PC-3 (cell line): ENCODE data around the gene DMD. TPM values are rescaled to one million over a fixed set of nuclear protein-coding genes. Genes with fewer than 3 reads are reported as not detected.

Source experiments
- ATAC-seq: fragments of 200-7000 bp; cut with Tn5 transposase; 2 replicates; pipeline ENCODE4 v1.9.1; 2020; ENCODE audit warnings: mild to moderate bottlenecking, moderate library complexity
- BruUV-seq: library from RNA; stranded (reverse); fragments of 400-500 nt; replicated peaks from 2 replicates; lab custom pipeline; 2021; lab: Mats Ljungman, UMichigan
- CTCF ChIA-PET: fragments of 300-600 bp; sonication (Branson Sonifier 250); formaldehyde crosslinking; loops from one replicate; lab custom pipeline; 2022; ENCODE audit warnings: antibody characterized with exemption; lab: Charles Lee
- POLR2A ChIA-PET: fragments of 300-600 bp; sonication (Branson Sonifier 250); formaldehyde crosslinking; loops from one replicate; lab custom pipeline; 2022; ENCODE audit warnings: antibody characterized with exemption; ENCODE audit not compliant: unreplicated experiment; lab: Charles Lee
- DNase-seq: peaks from one replicate; pipeline ENCODE4 v3.0.0-alpha.2; 2015
- H2AFZ ChIP-seq: fragments of 300-600 bp; sonication (generic); 2 replicates; pipeline ENCODE4 v1.6.0; 2016; ENCODE audit warnings: antibody characterized with exemption, low read length
- H3F3A ChIP-seq: fragments of 300-600 bp; sonication (generic); one replicate; pipeline ENCODE4 v1.6.0; 2017; ENCODE audit warnings: antibody characterized with exemption, low read length, control low read depth, mild to moderate bottlenecking; ENCODE audit not compliant: unreplicated experiment
- H3K27ac ChIP-seq: fragments of 300-600 bp; sonication (generic); 2 replicates; pipeline ENCODE4 v1.5.1; 2016; ENCODE audit warnings: mild to moderate bottlenecking, low read length
- H3K27me3 ChIP-seq: fragments of 300-600 bp; sonication (generic); 2 replicates; pipeline ENCODE4 v1.6.1; 2016; ENCODE audit warnings: low read length, mixed read lengths
- H3K36me3 ChIP-seq: fragments of 300-600 bp; sonication (generic); 2 replicates; pipeline ENCODE4 v1.6.1; 2016; ENCODE audit warnings: low read depth, mixed run types, low read length, mixed read lengths
- H3K4me1 ChIP-seq: fragments of 300-600 bp; sonication (generic); 2 replicates; pipeline ENCODE4 v1.5.1; 2016; ENCODE audit warnings: low read length; ENCODE audit not compliant: insufficient read depth
- H3K4me2 ChIP-seq: fragments of 300-600 bp; sonication (generic); 2 replicates; pipeline ENCODE4 v1.6.0; 2016; ENCODE audit warnings: low read length
- H3K4me3 ChIP-seq: fragments of 300-600 bp; sonication (generic); 2 replicates; pipeline ENCODE4 v1.5.1; 2016; ENCODE audit warnings: mild to moderate bottlenecking, low read length, mixed read lengths
- H3K79me2 ChIP-seq: fragments of 300-600 bp; sonication (generic); 2 replicates; pipeline ENCODE4 v1.6.1; 2017; ENCODE audit warnings: low read length, mixed read lengths
- H3K9ac ChIP-seq: fragments of 300-600 bp; sonication (generic); 2 replicates; pipeline ENCODE4 v1.6.0; 2016; ENCODE audit warnings: mild to moderate bottlenecking, low read length
- H3K9me2 ChIP-seq: fragments of 300-600 bp; sonication (generic); replicated peaks from 2 replicates; pipeline ENCODE4 v1.6.1; 2016; ENCODE audit warnings: mixed run types, low read length, mixed read lengths
- H3K9me3 ChIP-seq: fragments of 300-600 bp; sonication (generic); 2 replicates; pipeline ENCODE4 v1.6.1; 2016; ENCODE audit warnings: low read length, mixed read lengths
- H4K20me1 ChIP-seq: fragments of 300-600 bp; sonication (generic); 2 replicates; pipeline ENCODE4 v1.6.1; 2016; ENCODE audit warnings: low read length, mixed read lengths
- EZH2 ChIP-seq: fragments of 300-600 bp; sonication (generic); IDR thresholded peaks from one replicate; pipeline ENCODE4 v1.6.1; 2017; ENCODE audit warnings: antibody characterized with exemption, mild to moderate bottlenecking, low read length; ENCODE audit not compliant: unreplicated experiment
- EZH2phosphoT487 ChIP-seq: fragments of 300-600 bp; sonication (generic); IDR thresholded peaks from 2 replicates; pipeline ENCODE4 v1.6.1; 2018; ENCODE audit warnings: mild to moderate bottlenecking, antibody characterized with exemption, low read length, borderline replicate concordance
- intact Hi-C: fragments of 100-400 bp; cut with micrococcal nuclease; formaldehyde crosslinking; loops from 2 replicates; pipeline ENCODE4 v1.9.0; 2023
- total RNA-seq: library from RNA; depleted of rRNA; stranded (reverse); fragments of >200 nt; gene quantifications from 2 replicates; pipeline ENCODE4 v1.2.3, GENCODE V29; 2014
- TF ChIP-seq, protein P1 (sequence below): fragments of 300-600 bp; sonication (generic); conservative IDR thresholded peaks from 2 replicates; pipeline ENCODE4 v1.5.1; 2017; ENCODE audit warnings: antibody characterized with exemption, low read depth, mild to moderate bottlenecking, low read length

DMD gene
- total RNA-seq, 1 experiment from 2014 or later: not detected

DNA sequence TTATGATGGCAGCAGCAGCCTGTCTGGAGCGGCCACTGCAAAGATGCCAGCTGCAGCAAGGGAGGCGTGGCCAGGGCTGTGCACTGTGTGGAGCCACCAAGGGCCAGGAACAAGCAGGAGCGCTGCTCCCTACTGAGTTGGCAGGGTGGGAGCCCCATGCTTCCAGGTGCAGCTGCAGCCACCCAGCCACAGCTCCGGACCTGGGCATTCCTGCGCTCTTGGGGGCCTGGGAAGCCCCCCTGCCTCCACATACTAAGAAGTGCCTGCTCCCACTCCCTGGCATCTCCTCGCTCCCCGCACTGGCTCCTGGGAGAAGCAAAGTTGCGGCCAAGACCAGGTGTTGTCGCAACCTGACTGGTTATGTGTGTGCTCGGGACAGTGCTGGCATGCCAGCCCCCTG lies 619.8 kb downstream of the DMD start:
- Histone ChIP-seq H3K9me2 (no peaks in the 10 kb centered on the region), H4K20me1 (no peaks in the 10 kb centered on the region), H3K36me3 (no peaks in the 10 kb centered on the region), H3K27me3 (no peaks in the 10 kb centered on the region), H3K4me2 (no peak overlapping the region), H3K4me3 (no peak overlapping the region), H3K9me3 (no peaks in the 10 kb centered on the region), H2AFZ (no peak overlapping the region), H3K79me2 (no peaks in the 10 kb centered on the region), H3K27ac (no peak overlapping the region), H3K9ac (no peak overlapping the region), H3K4me1 (no peaks in the 10 kb centered on the region), H3F3A (no peaks in the 10 kb centered on the region)
- BruUV-seq: no TSS peak
- intact Hi-C loops: no loop called here
- no peak for ATAC-seq
- DNase-seq: no peak
- TF ChIP-seq, protein P1, sequence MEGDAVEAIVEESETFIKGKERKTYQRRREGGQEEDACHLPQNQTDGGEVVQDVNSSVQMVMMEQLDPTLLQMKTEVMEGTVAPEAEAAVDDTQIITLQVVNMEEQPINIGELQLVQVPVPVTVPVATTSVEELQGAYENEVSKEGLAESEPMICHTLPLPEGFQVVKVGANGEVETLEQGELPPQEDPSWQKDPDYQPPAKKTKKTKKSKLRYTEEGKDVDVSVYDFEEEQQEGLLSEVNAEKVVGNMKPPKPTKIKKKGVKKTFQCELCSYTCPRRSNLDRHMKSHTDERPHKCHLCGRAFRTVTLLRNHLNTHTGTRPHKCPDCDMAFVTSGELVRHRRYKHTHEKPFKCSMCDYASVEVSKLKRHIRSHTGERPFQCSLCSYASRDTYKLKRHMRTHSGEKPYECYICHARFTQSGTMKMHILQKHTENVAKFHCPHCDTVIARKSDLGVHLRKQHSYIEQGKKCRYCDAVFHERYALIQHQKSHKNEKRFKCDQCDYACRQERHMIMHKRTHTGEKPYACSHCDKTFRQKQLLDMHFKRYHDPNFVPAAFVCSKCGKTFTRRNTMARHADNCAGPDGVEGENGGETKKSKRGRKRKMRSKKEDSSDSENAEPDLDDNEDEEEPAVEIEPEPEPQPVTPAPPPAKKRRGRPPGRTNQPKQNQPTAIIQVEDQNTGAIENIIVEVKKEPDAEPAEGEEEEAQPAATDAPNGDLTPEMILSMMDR: no peak
- TF ChIP-seq EZH2phosphoT487 (no peak), EZH2 (no peak)
- POLR2A ChIA-PET: no interaction called here
- CTCF ChIA-PET: no interaction called here

- intact Hi-C loops: no loop called here
- Histone ChIP-seq H3K9me2 (no peaks in the 10 kb centered on the region), H3K79me2 (no peaks in the 10 kb centered on the region), H3K27me3 (no peaks in the 10 kb centered on the region), H3K4me3 (no peak overlapping the region), H2AFZ (no peak overlapping the region), H4K20me1 (no peaks in the 10 kb centered on the region), H3K4me2 (no peak overlapping the region), H3K9me3 (no peaks in the 10 kb centered on the region), H3K4me1 (no peaks in the 10 kb centered on the region), H3K36me3 (no peaks in the 10 kb centered on the region), H3K27ac (no peak overlapping the region), H3K9ac (no peak overlapping the region), H3F3A (no peaks in the 10 kb centered on the region)
- ATAC-seq (no peak), DNase-seq (no peak)
- CTCF ChIA-PET: no interaction called here
- BruUV-seq: no TSS peak
- TF ChIP-seq, protein P1: no peak
- TF ChIP-seq EZH2 (no peak), EZH2phosphoT487 (no peak)
- POLR2A ChIA-PET: no interaction called here
Observed at GRCh38 chrX:32582729-32583128, 628.6 kb downstream of the DMD start.

GRCh38 chrX:32576885-32577284 lies 634.5 kb downstream of the DMD start:
- ChIA-PET POLR2A (no interaction called here), CTCF (no interaction called here)
- no peaks in the 10 kb centered on the region for H3K9me3 ChIP-seq
- H3F3A ChIP-seq: no peaks in the 10 kb centered on the region
- H3K79me2 ChIP-seq: no peaks in the 10 kb centered on the region
- H3K4me1 ChIP-seq: no peaks in the 10 kb centered on the region
- no peak for ATAC-seq
- no peaks in the 10 kb centered on the region for H3K36me3 ChIP-seq
- no peaks in the 10 kb centered on the region for H3K9me2 ChIP-seq
- H3K4me3 ChIP-seq: no peak overlapping the region
- intact Hi-C loops: no loop called here
- no peak overlapping the region for H3K4me2 ChIP-seq
- H3K9ac ChIP-seq: no peak overlapping the region
- no peak overlapping the region for H2AFZ ChIP-seq
- H3K27ac ChIP-seq: no peak overlapping the region
- BruUV-seq: no TSS peak
- H4K20me1 ChIP-seq: no peaks in the 10 kb centered on the region
- TF ChIP-seq EZH2phosphoT487 (no peak), EZH2 (no peak)
- TF ChIP-seq, protein P1: no peak
- no peak for DNase-seq
- no peaks in the 10 kb centered on the region for H3K27me3 ChIP-seq
